PC-3 (cell line): Measurements from ENCODE around the gene CDH4.

ENCODE experiments used
- CTCF ChIP-seq: fragments of 300-600 bp; sonication (generic); conservative IDR thresholded peaks from 2 replicates; pipeline ENCODE4 v1.5.1; 2017; ENCODE audit warnings: antibody characterized with exemption, low read depth, mild to moderate bottlenecking, low read length
- EZH2 ChIP-seq: fragments of 300-600 bp; sonication (generic); IDR thresholded peaks from one replicate; pipeline ENCODE4 v1.6.1; 2017; ENCODE audit warnings: antibody characterized with exemption, mild to moderate bottlenecking, low read length; ENCODE audit not compliant: unreplicated experiment

GRCh38 chr20:61791995-61792394 is 539.9 kb downstream of the CDH4 start:
- TF ChIP-seq CTCF (no peak), EZH2 (no peak)
